ENCODE measurements around the gene EEF1AKMT3. TPM values are rescaled to one million over a fixed set of nuclear protein-coding genes. Genes with fewer than 3 reads are reported as not detected.

Gene EEF1AKMT3
- total RNA-seq, 1 donor from 2014 or later, result 3.3 TPM

- Mint-ChIP-seq H3K4me1 (ENCODE audit: low read depth, unreplicated experiment) (no peaks in the 10 kb centered on the region), H3K27me3 (ENCODE audit: unreplicated experiment) (peaks cover 2% of the 10 kb centered on the region), H3K9me3 (ENCODE audit: unreplicated experiment) (no peaks in the 10 kb centered on the region)
These were observed 24.6 kb downstream of the EEF1AKMT3 start for GRCh38 chr12:57796996-57797395.

DNA sequence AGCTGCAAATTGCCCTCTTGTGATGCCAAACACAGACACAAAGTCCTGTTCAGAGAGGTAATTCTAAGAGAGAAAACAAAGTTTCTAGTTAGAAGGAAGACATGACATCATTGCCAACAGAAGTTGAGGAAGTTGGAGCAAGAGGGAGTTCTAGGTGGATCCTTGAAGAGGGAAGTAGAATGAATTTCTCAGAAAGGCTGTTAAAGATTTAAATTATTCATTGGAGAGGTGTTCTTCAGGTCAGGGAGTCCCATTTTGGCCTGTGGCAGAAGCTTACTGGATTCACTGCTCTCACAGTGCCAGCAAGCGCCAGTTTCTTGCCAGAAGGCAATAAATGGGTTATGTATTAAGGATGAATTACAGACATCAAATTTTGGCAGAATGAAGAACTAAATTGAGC, 25.5 kb downstream of the EEF1AKMT3 start:
- Mint-ChIP-seq H3K9me3 (ENCODE audit: unreplicated experiment) (no peaks in the 10 kb centered on the region), H3K4me3 (ENCODE audit: unreplicated experiment) (no peak overlapping the region), H3K36me3 (ENCODE audit: unreplicated experiment) (no peaks in the 10 kb centered on the region), H3K27me3 (ENCODE audit: unreplicated experiment) (peaks cover 2% of the 10 kb centered on the region), H3K4me1 (ENCODE audit: low read depth, unreplicated experiment) (no peaks in the 10 kb centered on the region), H3K27ac (ENCODE audit: unreplicated experiment) (no peak overlapping the region)
- no peak for DNase-seq
- no peak for TF ChIP-seq CTCF (IDR thresholded peaks at IDR 0.05; ENCODE audit: partially characterized antibody, unreplicated experiment)

More at GRCh38 chr12:57796996-57797395, 24.6 kb downstream of the EEF1AKMT3 start:
- Mint-ChIP-seq H3K27ac (ENCODE audit: unreplicated experiment) (no peak overlapping the region), H3K4me3 (ENCODE audit: unreplicated experiment) (no peak overlapping the region), H3K36me3 (ENCODE audit: unreplicated experiment) (no peaks in the 10 kb centered on the region)
- no peak for DNase-seq
- TF ChIP-seq CTCF (IDR thresholded peaks at IDR 0.05; ENCODE audit: partially characterized antibody, unreplicated experiment), result no peak

- Mint-ChIP-seq H3K27me3 (ENCODE audit: unreplicated experiment) (peaks cover 1% of the 10 kb centered on the region), H3K27ac (ENCODE audit: unreplicated experiment) (no peak overlapping the region), H3K4me3 (ENCODE audit: unreplicated experiment) (no peak overlapping the region), H3K36me3 (ENCODE audit: unreplicated experiment) (no peaks in the 10 kb centered on the region), H3K4me1 (ENCODE audit: low read depth, unreplicated experiment) (no peaks in the 10 kb centered on the region), H3K9me3 (ENCODE audit: unreplicated experiment) (no peaks in the 10 kb centered on the region)
- no peak for TF ChIP-seq CTCF (IDR thresholded peaks at IDR 0.05; ENCODE audit: partially characterized antibody, unreplicated experiment)
- no peak for DNase-seq
These were observed 28.6 kb downstream of the EEF1AKMT3 start for GRCh38 chr12:57800965-57801364.

DNA sequence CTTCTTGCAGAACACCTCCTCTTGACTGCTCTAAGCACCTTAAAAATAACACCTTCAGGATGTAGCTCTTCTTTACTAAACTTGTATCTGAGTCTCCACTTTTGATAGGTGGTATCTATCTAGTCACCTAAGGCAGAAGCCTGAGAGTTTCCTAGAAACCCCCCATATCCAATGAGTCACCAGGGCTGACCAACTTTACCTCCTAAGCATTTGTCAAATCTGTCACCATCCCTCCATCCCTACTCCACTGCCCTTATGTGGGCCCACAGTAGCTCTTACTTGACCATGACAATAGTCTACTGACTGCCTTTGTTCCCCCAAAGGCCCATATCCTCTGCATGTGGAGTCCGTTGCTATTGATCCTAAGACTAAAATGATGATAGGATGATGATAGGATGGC, 30.2 kb downstream of the EEF1AKMT3 start:
- peaks cover 2% of the 10 kb centered on the region for H3K27me3 Mint-ChIP-seq (ENCODE audit: unreplicated experiment)
- no peaks in the 10 kb centered on the region for H3K4me1 Mint-ChIP-seq (ENCODE audit: low read depth, unreplicated experiment)
- no peak for DNase-seq
- no peaks in the 10 kb centered on the region for H3K9me3 Mint-ChIP-seq (ENCODE audit: unreplicated experiment)
- no peak for TF ChIP-seq CTCF (IDR thresholded peaks at IDR 0.05; ENCODE audit: partially characterized antibody, unreplicated experiment)
- H3K27ac Mint-ChIP-seq (ENCODE audit: unreplicated experiment), result no peak overlapping the region
- no peaks in the 10 kb centered on the region for H3K36me3 Mint-ChIP-seq (ENCODE audit: unreplicated experiment)
- no peak overlapping the region for H3K4me3 Mint-ChIP-seq (ENCODE audit: unreplicated experiment)

DNA sequence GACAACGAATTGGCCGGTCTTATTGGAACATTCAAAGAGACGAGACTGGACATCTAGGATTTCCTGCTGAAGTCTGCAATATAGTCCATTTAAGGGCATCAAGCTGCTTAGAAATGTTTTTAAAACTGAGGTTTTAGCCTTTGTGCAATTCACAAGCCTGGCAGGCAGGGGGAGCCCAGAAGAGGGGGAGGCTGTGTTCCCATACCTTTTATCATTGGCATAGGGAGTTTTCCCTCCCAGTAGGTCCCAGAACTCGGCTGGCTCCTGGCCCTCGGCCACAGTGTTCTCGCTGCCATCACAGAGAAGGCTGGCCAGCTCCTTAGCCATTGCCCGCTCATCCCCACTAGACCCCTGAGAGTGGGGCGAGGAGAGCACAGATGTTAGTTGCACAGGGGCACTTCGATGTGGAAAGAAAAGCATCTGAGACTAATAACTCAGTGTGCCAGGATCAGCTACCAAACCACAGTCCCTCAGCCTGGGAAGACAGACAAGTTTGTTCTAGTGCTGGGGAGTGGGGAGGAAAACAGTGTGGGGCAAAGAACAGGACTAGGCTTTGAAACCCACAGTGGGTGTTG, 31.0 kb downstream of the EEF1AKMT3 start:
- Mint-ChIP-seq H3K27me3 (ENCODE audit: unreplicated experiment) (peaks cover 2% of the 10 kb centered on the region), H3K4me1 (ENCODE audit: low read depth, unreplicated experiment) (no peaks in the 10 kb centered on the region), H3K4me3 (ENCODE audit: unreplicated experiment) (no peak overlapping the region), H3K27ac (ENCODE audit: unreplicated experiment) (no peak overlapping the region), H3K36me3 (ENCODE audit: unreplicated experiment) (no peaks in the 10 kb centered on the region), H3K9me3 (ENCODE audit: unreplicated experiment) (no peaks in the 10 kb centered on the region)
- peak; percentile 75 for TF ChIP-seq CTCF (IDR thresholded peaks at IDR 0.05; ENCODE audit: partially characterized antibody, unreplicated experiment)
- peak; percentile 72 for DNase-seq

Measured in glutamatergic neuron (in vitro differentiated cells).